ENCODE measurements around the gene BAX. TPM values are rescaled to one million over a fixed set of nuclear protein-coding genes. Genes with fewer than 3 reads are reported as not detected.
A peak's percentile ranks its signal among the peaks of the same experiment; 100 is the strongest.

The BAX gene
- total and polyA plus RNA-seq, 9 of the 15 experiments (the other 6 are each of a cell fraction or from before 2014, with no cell fraction given) = 3.2 to 95.4 (median 44.5) TPM

- no peak for ATAC-seq
- FAIRE-seq = no peak
- 66% methylated on average over 13 of the region's 16 CpGs for WGBS (ENCODE audit: insufficient coverage, low coverage, missing lambda C conversion rate)
- POLR2A ChIA-PET = interaction anchor here (0.6 to 1.6 kb wide), 6 partner anchors 8 to 90 kb away, joined by 3 to 7 read pairs (median 5); partner anchors contain the start of gene PPP1R15A
- no peak for DNase-seq (ENCODE audit: extremely low read depth in 1 of 4, low spot score in 3 of 4)
- Histone ChIP-seq H3K36me3 (ENCODE audit: control insufficient read depth, insufficient read depth, low read length) (peaks cover 22% of the 10 kb centered on the region), H3K27ac (ENCODE audit: extremely low read depth, low read depth, low read length) (no peak overlapping the region), H3K79me2 (ENCODE audit: control insufficient read depth, insufficient read depth, low read length) (peaks cover 42% of the 10 kb centered on the region), H3K27me3 (ENCODE audit: control insufficient read depth in 2 of 2, insufficient read depth in 2 of 2, low read length in 2 of 2) (no peaks in the 10 kb centered on the region), H3K4me3 (no peak overlapping the region), H3K9me3 (replicated peaks; ENCODE audit: control insufficient read depth, insufficient read depth, low read depth, low read length) (no peaks in the 10 kb centered on the region), H3K9me1 (ENCODE audit: control insufficient read depth, insufficient read depth, low read length) (no peaks in the 10 kb centered on the region), H3K4me2 (ENCODE audit: insufficient read depth, low read length) (no peak overlapping the region), H2AFZ (ENCODE audit: low read depth, low read length) (no peak overlapping the region), H3K4me1 (replicated peaks in 1 of 2; ENCODE audit: control insufficient read depth in 2 of 2, insufficient read depth in 2 of 2, low read length in 2 of 2) (peaks cover 26 to 56% of the 10 kb centered on the region in 2 experiments), H4K20me1 (replicated peaks; ENCODE audit: control insufficient read depth, insufficient read depth, low read length) (no peaks in the 10 kb centered on the region), H3K9ac (ENCODE audit: insufficient read depth in 1 of 2, low read depth in 2 of 2, low read length in 2 of 2) (no peak overlapping the region)
- intact Hi-C loops (cut with micrococcal nuclease) (no loop called here), in situ Hi-C loops (cut with MboI) (loop anchor here (10.0 kb wide), 1 partner anchor 85 kb away; the partner anchor contains the start of gene PPP1R15A)
- no TSS peak for BruUV-seq (replicated peaks)
- CTCF ChIA-PET (ENCODE audit: low intra/inter-chr PET ratio) = no interaction called here
- TF ChIP-seq SPI1 (IDR thresholded peaks at IDR 0.05; ENCODE audit: borderline replicate concordance, low read depth, low read length) = peak; percentile 98
- TF ChIP-seq ZNF311 (CRISPR knock-in tag; IDR thresholded peaks at IDR 0.05) = no peak
- no peak for TF ChIP-seq TGIF2 (CRISPR knock-in tag; IDR thresholded peaks at IDR 0.05)
- TF ChIP-seq LEF1 (IDR thresholded peaks at IDR 0.05) = no peak
- no peak for TF ChIP-seq TRIM28 (IDR thresholded peaks at IDR 0.05)
- TF ChIP-seq ZFX (CRISPR knock-in tag; IDR thresholded peaks at IDR 0.05) = no peak
- TF ChIP-seq, protein P1, sequence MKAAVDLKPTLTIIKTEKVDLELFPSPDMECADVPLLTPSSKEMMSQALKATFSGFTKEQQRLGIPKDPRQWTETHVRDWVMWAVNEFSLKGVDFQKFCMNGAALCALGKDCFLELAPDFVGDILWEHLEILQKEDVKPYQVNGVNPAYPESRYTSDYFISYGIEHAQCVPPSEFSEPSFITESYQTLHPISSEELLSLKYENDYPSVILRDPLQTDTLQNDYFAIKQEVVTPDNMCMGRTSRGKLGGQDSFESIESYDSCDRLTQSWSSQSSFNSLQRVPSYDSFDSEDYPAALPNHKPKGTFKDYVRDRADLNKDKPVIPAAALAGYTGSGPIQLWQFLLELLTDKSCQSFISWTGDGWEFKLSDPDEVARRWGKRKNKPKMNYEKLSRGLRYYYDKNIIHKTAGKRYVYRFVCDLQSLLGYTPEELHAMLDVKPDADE (conservative IDR thresholded peaks at IDR 0.05; ENCODE audit: control insufficient read depth, low read depth, low read length) = no peak
- TF ChIP-seq PPARD (CRISPR knock-in tag; IDR thresholded peaks at IDR 0.05) = no peak
- peak; percentile 63 for TF ChIP-seq RBM25 (IDR thresholded peaks at IDR 0.05; ENCODE audit: low read depth, low read length, severe bottlenecking)
- TF ChIP-seq, protein P2, sequence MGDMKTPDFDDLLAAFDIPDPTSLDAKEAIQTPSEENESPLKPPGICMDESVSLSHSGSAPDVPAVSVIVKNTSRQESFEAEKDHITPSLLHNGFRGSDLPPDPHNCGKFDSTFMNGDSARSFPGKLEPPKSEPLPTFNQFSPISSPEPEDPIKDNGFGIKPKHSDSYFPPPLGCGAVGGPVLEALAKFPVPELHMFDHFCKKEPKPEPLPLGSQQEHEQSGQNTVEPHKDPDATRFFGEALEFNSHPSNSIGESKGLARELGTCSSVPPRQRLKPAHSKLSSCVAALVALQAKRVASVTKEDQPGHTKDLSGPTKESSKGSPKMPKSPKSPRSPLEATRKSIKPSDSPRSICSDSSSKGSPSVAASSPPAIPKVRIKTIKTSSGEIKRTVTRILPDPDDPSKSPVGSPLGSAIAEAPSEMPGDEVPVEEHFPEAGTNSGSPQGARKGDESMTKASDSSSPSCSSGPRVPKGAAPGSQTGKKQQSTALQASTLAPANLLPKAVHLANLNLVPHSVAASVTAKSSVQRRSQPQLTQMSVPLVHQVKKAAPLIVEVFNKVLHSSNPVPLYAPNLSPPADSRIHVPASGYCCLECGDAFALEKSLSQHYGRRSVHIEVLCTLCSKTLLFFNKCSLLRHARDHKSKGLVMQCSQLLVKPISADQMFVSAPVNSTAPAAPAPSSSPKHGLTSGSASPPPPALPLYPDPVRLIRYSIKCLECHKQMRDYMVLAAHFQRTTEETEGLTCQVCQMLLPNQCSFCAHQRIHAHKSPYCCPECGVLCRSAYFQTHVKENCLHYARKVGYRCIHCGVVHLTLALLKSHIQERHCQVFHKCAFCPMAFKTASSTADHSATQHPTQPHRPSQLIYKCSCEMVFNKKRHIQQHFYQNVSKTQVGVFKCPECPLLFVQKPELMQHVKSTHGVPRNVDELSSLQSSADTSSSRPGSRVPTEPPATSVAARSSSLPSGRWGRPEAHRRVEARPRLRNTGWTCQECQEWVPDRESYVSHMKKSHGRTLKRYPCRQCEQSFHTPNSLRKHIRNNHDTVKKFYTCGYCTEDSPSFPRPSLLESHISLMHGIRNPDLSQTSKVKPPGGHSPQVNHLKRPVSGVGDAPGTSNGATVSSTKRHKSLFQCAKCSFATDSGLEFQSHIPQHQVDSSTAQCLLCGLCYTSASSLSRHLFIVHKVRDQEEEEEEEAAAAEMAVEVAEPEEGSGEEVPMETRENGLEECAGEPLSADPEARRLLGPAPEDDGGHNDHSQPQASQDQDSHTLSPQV (IDR thresholded peaks at IDR 0.05) = no peak
- no peak for TF ChIP-seq ZNF398 (CRISPR knock-in tag; IDR thresholded peaks at IDR 0.05)
- no peak for TF ChIP-seq SRSF7 (optimal IDR thresholded peaks at IDR 0.05; ENCODE audit: low read depth, low read length)
Observed at GRCh38 chr19:48959341-48960239, 4.9 kb downstream of the BAX start.
